Mesenchymal stem cell (in vitro differentiated cells and primary cell): ENCODE measurements around the gene EYA2.
A peak's percentile ranks its signal among the peaks of the same experiment; 100 is the strongest.

ENCODE experiments used
- DNase-seq: peaks from one replicate; pipeline ENCODE4 v3.0.0-alpha.2; 2013
- H2AFZ ChIP-seq: one replicate; pipeline ENCODE4 v1.6.1; 2013; ENCODE audit warnings: low read depth, mild to moderate bottlenecking, control low read depth, inconsistent platforms, low read length, moderate library complexity
- H2AK5ac ChIP-seq: 2 replicates; pipeline ENCODE4 v1.6.1; 2013; ENCODE audit warnings: low read length, moderate library complexity, mild to moderate bottlenecking, inconsistent platforms; ENCODE audit not compliant: severe bottlenecking
- H2BK120ac ChIP-seq: one replicate; pipeline ENCODE4 v1.6.1; 2013; ENCODE audit warnings: low read depth, mild to moderate bottlenecking, inconsistent platforms, low read length, moderate library complexity
- H2BK12ac ChIP-seq, 2 experiments: one replicate each; pipeline ENCODE4 v1.6.1; 2013; ENCODE audit warnings: inconsistent platforms in 2 of 2, low read length in 2 of 2, mild to moderate bottlenecking in 2 of 2, moderate library complexity in 2 of 2, control low read depth in 1 of 2
- H2BK15ac ChIP-seq: one replicate; pipeline ENCODE4 v1.6.1; 2013; ENCODE audit warnings: mild to moderate bottlenecking, low read depth, inconsistent platforms; ENCODE audit not compliant: poor library complexity, severe bottlenecking
- H2BK5ac ChIP-seq: 2 replicates; pipeline ENCODE4 v1.6.1; 2013; ENCODE audit warnings: low read depth, mild to moderate bottlenecking, low read length, control low read depth, inconsistent platforms; ENCODE audit not compliant: poor library complexity, severe bottlenecking
- H3K14ac ChIP-seq, 2 experiments: one replicate each; pipeline ENCODE4 v1.6.1; 2013; ENCODE audit warnings: inconsistent platforms in 2 of 2, low read length in 2 of 2, control low read depth in 1 of 2, mild to moderate bottlenecking in 1 of 2, moderate library complexity in 1 of 2
- H3K18ac ChIP-seq, 2 experiments: one replicate each; pipeline ENCODE4 v1.6.1; 2013; ENCODE audit warnings: inconsistent platforms in 2 of 2, low read length in 2 of 2, control low read depth in 1 of 2, low read depth in 1 of 2, mild to moderate bottlenecking in 1 of 2
- H3K23ac ChIP-seq, 2 experiments: one replicate each; pipeline ENCODE4 v1.6.1; 2013; ENCODE audit warnings: inconsistent platforms in 2 of 2, low read length in 2 of 2, mild to moderate bottlenecking in 2 of 2, moderate library complexity in 2 of 2, control low read depth in 1 of 2
- H3K27ac ChIP-seq: 2 replicates; pipeline ENCODE4 v1.5.1; 2013; ENCODE audit warnings: mild to moderate bottlenecking, moderate library complexity, low read length, control low read depth, inconsistent platforms; ENCODE audit not compliant: poor library complexity, severe bottlenecking
- H3K27me3 ChIP-seq, 2 experiments: 2 replicates each; pipeline versions ENCODE4 v1.6.1 to v1.7.0; 2013; ENCODE audit warnings: low read length in 2 of 2, mild to moderate bottlenecking in 2 of 2, moderate library complexity in 2 of 2, control low read depth in 1 of 2, inconsistent platforms in 1 of 2; ENCODE audit not compliant: control insufficient read depth in 1 of 2, insufficient read depth in 1 of 2
- H3K36me3 ChIP-seq, 2 experiments: 2 replicates each; pipeline versions ENCODE4 v1.6.1 to v1.7.0; 2013; ENCODE audit warnings: low read length in 2 of 2, control low read depth in 1 of 2, inconsistent platforms in 1 of 2, low read depth in 1 of 2, mild to moderate bottlenecking in 1 of 2; ENCODE audit not compliant: insufficient read depth in 2 of 2, control insufficient read depth in 1 of 2
- H3K4ac ChIP-seq, 2 experiments: one replicate each; pipeline ENCODE4 v1.6.1; 2013; ENCODE audit warnings: inconsistent platforms in 2 of 2, low read length in 2 of 2, mild to moderate bottlenecking in 2 of 2, moderate library complexity in 2 of 2, control low read depth in 1 of 2, low read depth in 1 of 2
- H3K4me1 ChIP-seq: 2 replicates; pipeline ENCODE4 v1.6.1; 2013; ENCODE audit warnings: low read depth, low read length, control low read depth; ENCODE audit not compliant: control insufficient read depth, insufficient read depth
- H3K4me2 ChIP-seq: 2 replicates; pipeline ENCODE4 v1.6.1; 2013; ENCODE audit warnings: low read length, mild to moderate bottlenecking, inconsistent platforms; ENCODE audit not compliant: poor library complexity, severe bottlenecking
- H3K4me3 ChIP-seq, 2 experiments: 2 replicates each; pipeline versions ENCODE4 v1.5.1 to v1.7.0; 2013; ENCODE audit warnings: low read length in 2 of 2, mild to moderate bottlenecking in 2 of 2, control low read depth in 1 of 2, low read depth in 1 of 2; ENCODE audit not compliant: insufficient read depth in 1 of 2
- H3K79me1 ChIP-seq: replicated peaks from 2 replicates; pipeline ENCODE4 v1.6.1; 2013; ENCODE audit warnings: mild to moderate bottlenecking, control low read depth, low read length, inconsistent platforms; ENCODE audit not compliant: poor library complexity, severe bottlenecking
- H3K9ac ChIP-seq: 2 replicates; pipeline ENCODE4 v1.7.0; 2013; ENCODE audit warnings: mild to moderate bottlenecking, low read length, moderate library complexity
- H3K9me3 ChIP-seq: 2 replicates; pipeline ENCODE4 v1.7.0; 2013; ENCODE audit warnings: mild to moderate bottlenecking, low read length; ENCODE audit not compliant: control insufficient read depth
- H4K8ac ChIP-seq: one replicate; pipeline ENCODE4 v1.6.1; 2013; ENCODE audit warnings: inconsistent platforms, mild to moderate bottlenecking, low read length, moderate library complexity
- H4K91ac ChIP-seq: one replicate; pipeline ENCODE4 v1.6.1; 2013; ENCODE audit warnings: mild to moderate bottlenecking, low read length, inconsistent platforms
- WGBS: methylation state at CpG from one replicate; pipeline ENCODE4 v1.1.7; 2013; ENCODE audit warnings: mixed read lengths; 5-methylcytosine and 5-hydroxymethylcytosine counted together

The EYA2 gene

DNA sequence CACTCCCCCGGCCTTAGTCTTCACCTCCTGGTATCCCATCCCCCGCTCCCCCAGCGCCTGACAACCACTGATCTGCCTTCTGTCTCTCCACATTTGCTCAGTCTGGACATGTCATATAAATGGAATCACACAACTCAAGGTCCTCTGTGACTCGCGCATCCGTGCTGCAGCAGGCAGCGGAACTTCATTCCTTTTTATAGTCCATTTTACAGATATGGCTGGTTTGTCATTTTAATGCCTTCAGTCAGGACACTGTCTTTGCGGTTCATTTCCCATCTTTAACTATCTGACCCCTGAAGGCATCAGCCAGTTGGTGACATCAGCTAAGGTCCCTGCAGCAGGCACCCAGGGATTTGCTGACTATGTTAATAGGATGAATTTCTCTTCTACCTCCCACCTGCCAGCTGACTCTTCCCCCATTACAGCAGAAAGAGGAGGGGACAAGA lies 336.2 kb downstream of the EYA2 start:
- H3K18ac ChIP-seq = no peak overlapping the region

DNA sequence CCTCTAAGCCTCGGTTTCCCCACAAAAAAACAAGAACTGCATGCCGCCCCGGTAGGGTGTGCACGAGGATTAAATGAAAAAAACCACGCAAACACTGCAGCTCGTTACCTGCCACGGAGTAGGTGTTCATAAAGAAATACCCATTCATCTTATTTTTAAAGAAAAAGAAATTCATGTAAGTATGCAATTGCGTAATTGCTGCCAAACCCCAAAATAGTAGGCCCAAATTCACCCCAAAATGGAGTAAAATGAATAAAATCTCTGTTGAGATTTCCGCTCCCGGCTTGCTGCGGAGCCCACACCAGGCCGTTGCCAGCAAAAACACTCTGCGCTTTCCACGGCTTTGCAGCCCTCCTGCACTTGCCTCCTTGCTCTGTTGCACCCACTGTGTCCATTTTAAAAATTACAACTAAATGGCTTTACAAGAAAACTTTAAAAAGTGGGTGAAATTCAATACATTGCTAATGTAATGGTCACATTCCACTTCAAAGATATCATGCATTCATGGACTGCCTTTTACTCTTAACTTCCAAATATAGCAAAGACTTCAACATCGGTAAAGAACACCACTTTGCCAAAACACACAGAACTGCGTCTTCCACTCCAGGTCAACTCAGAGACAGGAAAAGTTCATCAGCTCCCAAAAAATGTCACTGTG lies 336.9 kb downstream of the EYA2 start:
- H3K18ac ChIP-seq = no peak overlapping the region
- no peak overlapping the region for H3K4me3 ChIP-seq
- 93% methylated on average over 14 of the region's 16 CpGs for WGBS
- H2BK120ac ChIP-seq = no peak overlapping the region
- no peak overlapping the region for H3K4me2 ChIP-seq
- no peak for DNase-seq
- H3K14ac ChIP-seq = no peak overlapping the region
- H4K8ac ChIP-seq = no peak overlapping the region
- H3K23ac ChIP-seq = no peak overlapping the region
- H2BK15ac ChIP-seq = no peak overlapping the region
- no peaks in the 10 kb centered on the region for H3K27me3 ChIP-seq
- no peaks in the 10 kb centered on the region for H3K9me3 ChIP-seq
- peak overlapping the region; percentile 46 for H2BK5ac ChIP-seq
- H3K79me1 ChIP-seq = peaks cover 21% of the 10 kb centered on the region
- no peak overlapping the region for H3K4ac ChIP-seq
- H4K91ac ChIP-seq = no peak overlapping the region
- H3K27ac ChIP-seq = peak overlapping the region; percentile 82
- peaks cover 18% of the 10 kb centered on the region for H3K4me1 ChIP-seq
- H2AFZ ChIP-seq = no peak overlapping the region
- no peak overlapping the region for H2BK12ac ChIP-seq
- peak overlapping the region; percentile 18 for H2AK5ac ChIP-seq
- H3K9ac ChIP-seq = no peak overlapping the region
- H3K36me3 ChIP-seq = peaks cover 36 to 78% of the 10 kb centered on the region in 2 experiments

More for the DNA sequence above, 336.2 kb downstream of the EYA2 start:
- Histone ChIP-seq H3K4me2 (no peak overlapping the region), H3K23ac (no peak overlapping the region), H2BK5ac (no peak overlapping the region), H2BK120ac (no peak overlapping the region), H3K9ac (no peak overlapping the region), H3K36me3 (peaks cover 38 to 78% of the 10 kb centered on the region in 2 experiments), H3K79me1 (peaks cover 19% of the 10 kb centered on the region), H3K4me3 (no peak overlapping the region), H2BK15ac (no peak overlapping the region), H2AFZ (no peak overlapping the region), H2BK12ac (no peak overlapping the region), H3K27ac (peak overlapping the region; percentile 73), H4K8ac (no peak overlapping the region), H3K4me1 (peaks cover 16% of the 10 kb centered on the region), H3K4ac (no peak overlapping the region), H3K9me3 (no peaks in the 10 kb centered on the region), H2AK5ac (peak overlapping the region; percentile 60), H4K91ac (no peak overlapping the region), H3K27me3 (no peaks in the 10 kb centered on the region), H3K14ac (no peak overlapping the region)
- peak; percentile 18 for DNase-seq
- WGBS = 82% methylated on average over 7 of the region's 8 CpGs

GRCh38 chr20:47232518-47232917 lies 337.9 kb downstream of the EYA2 start:
- H3K4ac ChIP-seq = no peak overlapping the region
- H2BK120ac ChIP-seq = no peak overlapping the region
- H2BK15ac ChIP-seq = no peak overlapping the region
- H2BK5ac ChIP-seq = peak overlapping the region; percentile 63
- no peak overlapping the region for H3K4me2 ChIP-seq
- peaks cover 18% of the 10 kb centered on the region for H3K4me1 ChIP-seq
- H3K9ac ChIP-seq = no peak overlapping the region
- H3K27me3 ChIP-seq = no peaks in the 10 kb centered on the region
- H4K8ac ChIP-seq = no peak overlapping the region
- no peak overlapping the region for H3K14ac ChIP-seq
- peaks cover 21% of the 10 kb centered on the region for H3K79me1 ChIP-seq
- no peaks in the 10 kb centered on the region for H3K9me3 ChIP-seq
- peaks cover 33 to 74% of the 10 kb centered on the region in 2 experiments for H3K36me3 ChIP-seq
- peak overlapping the region; percentile 82 for H3K27ac ChIP-seq
- H3K18ac ChIP-seq = no peak overlapping the region
- H2BK12ac ChIP-seq = no peak overlapping the region
- no peak overlapping the region for H3K4me3 ChIP-seq
- no peak overlapping the region for H2AK5ac ChIP-seq
- WGBS = 94% methylated on average over 3 of the region's 3 CpGs
- H3K23ac ChIP-seq = no peak overlapping the region
- DNase-seq = no peak
- no peak overlapping the region for H2AFZ ChIP-seq
- H4K91ac ChIP-seq = no peak overlapping the region

DNA sequence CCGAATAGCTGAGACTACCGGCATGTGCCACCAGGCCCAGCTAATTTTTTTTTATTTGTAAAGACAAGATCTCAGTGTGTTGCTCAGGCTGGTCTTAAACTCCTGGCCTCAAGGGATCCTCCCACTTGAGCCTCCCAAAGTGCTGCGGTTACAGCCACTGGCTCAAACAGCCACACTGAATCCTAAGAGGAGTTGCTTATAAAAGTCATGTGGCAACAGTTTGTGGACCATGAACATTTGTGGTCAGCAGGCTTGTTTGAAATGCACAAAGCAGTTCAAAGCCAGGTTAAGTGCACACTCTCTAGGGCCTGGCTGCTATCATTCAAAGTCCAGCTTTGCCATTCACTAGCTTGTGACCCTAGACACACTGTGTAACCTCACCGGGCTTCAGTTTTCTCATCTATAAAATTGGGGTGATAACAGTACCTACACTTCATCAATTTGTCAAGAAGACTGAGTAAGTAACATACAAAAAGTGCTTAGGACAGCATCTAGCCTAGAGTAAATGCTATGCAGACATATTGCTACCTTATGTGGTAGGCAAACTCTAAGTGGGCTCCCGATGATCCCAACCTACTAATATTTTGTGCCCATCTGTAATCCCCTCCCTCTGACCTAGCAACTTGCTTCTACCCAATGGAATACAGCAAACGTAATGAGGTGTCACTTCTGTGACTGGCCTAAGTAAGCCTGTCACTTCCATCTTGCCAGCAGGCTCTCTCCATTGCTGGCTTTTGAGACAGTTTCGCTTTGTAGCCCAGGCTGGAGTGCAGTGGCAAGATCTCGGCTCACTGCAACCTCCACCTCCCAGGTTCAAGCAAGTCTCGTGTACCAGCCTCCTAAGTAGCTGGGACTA lies 338.9 kb downstream of the EYA2 start:
- H2BK15ac ChIP-seq = no peak overlapping the region
- peak overlapping the region; percentile 34 for H3K27ac ChIP-seq
- no peak overlapping the region for H4K91ac ChIP-seq
- H3K4ac ChIP-seq = no peak overlapping the region
- H3K4me1 ChIP-seq = peaks cover 18% of the 10 kb centered on the region
- no peak overlapping the region for H4K8ac ChIP-seq
- H2AK5ac ChIP-seq = peak overlapping the region; percentile 30
- H3K4me2 ChIP-seq = no peak overlapping the region
- H3K23ac ChIP-seq = no peak overlapping the region
- peaks cover 34 to 77% of the 10 kb centered on the region in 2 experiments for H3K36me3 ChIP-seq
- DNase-seq = peak; percentile 55
- H3K27me3 ChIP-seq = no peaks in the 10 kb centered on the region
- peaks cover 23% of the 10 kb centered on the region for H3K79me1 ChIP-seq
- WGBS = 97% methylated on average over 7 of the region's 9 CpGs
- H2BK120ac ChIP-seq = no peak overlapping the region
- H3K18ac ChIP-seq = no peak overlapping the region
- no peak overlapping the region for H2AFZ ChIP-seq
- H3K4me3 ChIP-seq = no peak overlapping the region
- H2BK5ac ChIP-seq = no peak overlapping the region
- H3K14ac ChIP-seq = no peak overlapping the region
- H3K9ac ChIP-seq = no peak overlapping the region
- no peaks in the 10 kb centered on the region for H3K9me3 ChIP-seq
- no peak overlapping the region for H2BK12ac ChIP-seq
